Left forelimb (tissue), 1 donor: ENCODE results near the gene TTC21A.

Source experiments
- DNase-seq: peaks from one replicate; pipeline ENCODE4 v3.0.0-alpha.2; 2018; ENCODE audit warnings: low spot score

The TTC21A gene

DNA sequence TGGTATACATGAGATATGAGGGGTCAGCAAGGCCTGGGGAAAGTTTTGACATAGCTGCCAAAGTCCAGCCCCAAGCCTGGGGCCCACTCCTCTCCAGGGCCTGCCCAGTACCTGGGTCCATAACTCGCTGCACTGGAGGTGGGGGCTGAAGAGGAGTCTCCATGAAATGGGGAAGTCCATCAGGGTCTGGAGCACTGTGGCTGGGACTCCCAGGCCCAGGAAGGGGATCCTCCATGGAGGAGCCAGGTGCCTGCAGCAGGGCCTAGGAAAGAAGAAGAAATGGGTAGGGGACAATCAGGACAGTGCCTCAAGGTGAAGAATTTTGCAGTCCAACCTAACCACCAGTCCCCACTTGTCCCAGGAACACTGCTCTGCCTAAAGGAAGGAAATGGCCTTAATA, 8.2 kb upstream of the TTC21A start:
- no peak for DNase-seq

DNA sequence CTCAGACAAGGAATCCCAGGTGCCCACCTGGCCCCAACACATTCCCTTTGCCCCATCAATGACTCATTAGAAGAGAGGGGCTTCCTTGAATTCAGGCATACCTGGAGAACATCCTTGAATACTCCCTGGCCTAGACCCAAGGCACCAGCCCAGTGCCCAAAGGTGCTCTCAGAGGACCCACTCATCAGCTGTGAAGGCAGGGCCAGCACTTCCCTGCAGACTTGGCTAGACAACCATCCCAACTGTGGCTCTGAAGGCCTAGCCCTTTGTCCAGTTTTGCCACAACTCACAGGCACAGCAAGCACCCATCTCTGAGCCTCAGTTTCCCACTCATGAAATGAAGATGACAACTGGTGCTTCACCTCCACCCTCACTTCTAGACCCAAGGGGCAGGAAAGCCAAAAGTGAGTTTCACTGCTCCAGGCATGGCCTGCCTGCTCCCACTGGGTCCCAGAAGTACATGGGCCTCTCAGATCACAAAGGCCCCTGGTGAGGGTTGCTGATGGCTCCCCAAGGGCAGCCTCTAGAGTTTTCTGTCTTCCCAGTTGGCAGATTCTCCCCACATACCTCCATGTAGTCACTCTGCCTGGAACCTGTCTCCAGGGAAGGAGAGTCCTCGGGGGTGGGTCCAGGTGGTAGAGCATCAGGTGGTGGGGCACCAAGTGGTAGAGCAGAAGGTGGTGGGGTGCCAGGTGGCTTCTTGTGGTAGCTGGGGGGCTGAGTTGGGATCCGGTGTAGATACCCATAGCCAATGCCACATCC, 7.6 kb upstream of the TTC21A start:
- no peak for DNase-seq

DNA sequence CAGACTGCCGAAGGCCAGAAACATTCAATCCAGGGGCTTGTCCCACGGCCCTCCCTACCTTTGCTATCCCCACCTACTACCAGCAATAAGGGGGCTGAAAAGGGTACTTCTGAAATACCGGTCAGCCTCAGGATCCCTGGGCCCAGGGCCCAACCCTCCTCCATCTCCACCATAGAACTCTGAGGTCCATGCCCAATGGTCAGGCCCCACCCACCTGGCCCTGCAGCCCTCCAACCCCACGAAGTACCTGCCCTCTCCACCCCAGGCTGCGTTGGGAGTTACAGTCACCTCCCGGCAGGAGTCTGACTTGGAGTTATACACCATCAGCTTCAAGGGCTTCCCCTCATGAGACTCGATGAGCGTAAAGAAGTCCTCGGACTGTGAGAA, 7.0 kb upstream of the TTC21A start:
- DNase-seq, result no peak

- no peak for DNase-seq
These were observed 6.3 kb upstream of the TTC21A start for GRCh38 chr3:39101022-39101689.

GRCh38 chr3:39102504-39103323, 4.8 kb upstream of the TTC21A start:
- DNase-seq, result no peak

DNA sequence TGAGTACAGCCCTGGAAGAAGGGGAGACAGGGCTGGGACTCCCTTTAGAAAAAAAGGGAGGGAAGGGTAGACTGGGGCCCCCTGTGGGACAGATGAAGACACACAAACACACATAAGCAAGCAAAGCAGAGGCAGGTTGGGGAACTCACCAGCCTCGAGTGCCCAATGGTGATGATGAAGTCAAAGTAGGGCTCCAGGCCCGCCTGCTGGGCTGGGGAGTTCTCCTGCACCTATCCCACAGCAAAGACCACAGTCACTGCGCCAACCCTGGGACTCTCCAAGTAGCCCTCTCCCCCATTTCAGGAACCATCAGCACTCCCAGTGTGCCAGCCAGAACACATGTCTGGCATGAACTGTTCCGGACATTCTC, 4.2 kb upstream of the TTC21A start:
- DNase-seq, result no peak

DNA sequence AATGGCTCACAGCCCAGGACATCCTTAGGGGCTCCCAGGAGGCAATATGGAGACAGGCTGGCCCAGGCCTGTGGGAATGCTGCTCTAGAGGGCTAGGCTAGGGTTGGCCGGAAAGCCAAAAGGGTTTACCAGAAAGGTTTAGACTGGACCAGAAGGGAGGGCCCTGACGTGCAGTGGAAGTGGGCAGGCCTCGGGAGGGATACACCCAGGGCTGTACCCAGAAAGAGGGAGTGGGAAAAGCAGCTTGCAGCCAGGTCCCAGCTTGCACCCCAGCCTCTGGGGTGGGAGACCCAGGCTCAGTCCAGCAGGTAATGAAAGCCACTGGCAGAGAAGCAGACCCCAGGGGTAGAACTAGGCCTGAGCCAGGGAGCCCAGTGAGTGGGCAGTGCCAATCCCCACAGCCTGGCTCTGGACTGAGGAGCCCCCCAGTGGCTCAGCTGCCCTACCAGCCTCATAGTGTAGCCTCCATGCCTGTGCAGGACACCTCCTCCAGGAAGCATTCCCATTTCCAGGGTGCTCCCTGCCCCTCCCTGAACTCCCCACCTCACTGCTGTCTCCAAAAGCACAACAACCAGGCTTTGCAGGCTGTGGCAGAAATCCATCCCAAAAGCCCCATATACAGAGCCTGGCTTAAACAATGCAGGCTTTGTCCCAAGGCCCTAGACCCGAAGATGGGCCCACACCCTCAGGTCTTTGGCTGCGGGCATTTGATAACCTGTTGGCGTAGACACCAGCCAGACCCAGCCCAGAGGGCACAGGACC, 3.5 kb upstream of the TTC21A start:
- DNase-seq, result no peak

DNA sequence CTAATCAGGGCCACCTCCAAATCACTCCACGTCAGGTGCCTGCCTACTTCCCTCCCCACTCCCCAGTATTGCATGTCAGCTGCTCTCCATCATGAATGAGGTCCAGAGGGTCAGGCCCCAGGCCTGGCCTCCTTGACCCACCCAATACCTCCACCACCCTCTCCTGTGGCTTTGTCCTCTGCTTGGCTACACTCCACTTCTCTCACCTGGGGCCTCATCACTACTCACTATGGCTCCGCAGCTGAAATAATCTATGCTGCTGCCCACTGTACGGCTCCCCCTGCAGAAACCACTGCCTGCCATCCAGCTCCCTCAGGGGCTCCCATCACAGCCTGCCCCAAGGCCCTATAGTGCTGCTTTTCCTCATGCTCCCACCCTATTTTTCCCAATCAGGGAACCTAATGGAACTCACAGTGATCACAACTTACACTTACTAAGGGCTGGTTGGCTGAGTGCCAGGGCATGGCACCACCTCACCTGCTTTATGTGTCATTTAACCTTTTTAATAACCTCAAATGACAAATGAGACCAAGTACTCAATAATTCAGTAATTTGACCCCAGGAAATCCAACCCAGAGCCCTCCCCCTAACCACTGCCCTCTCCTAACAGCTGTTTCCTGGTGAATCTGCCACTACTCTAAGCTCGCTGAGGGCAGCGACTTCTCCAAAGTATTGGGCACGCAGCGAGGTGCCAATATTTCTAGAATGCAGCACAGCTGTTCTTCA, 2.4 kb upstream of the TTC21A start:
- DNase-seq, result no peak

GRCh38 chr3:39105687-39106063, 1.8 kb upstream of the TTC21A start:
- DNase-seq, result no peak

- no peak for DNase-seq
These were observed 1.1 kb upstream of the TTC21A start for GRCh38 chr3:39106281-39106811.

- peak; percentile 84 for DNase-seq
These were observed 561 bp upstream of the TTC21A start for GRCh38 chr3:39106851-39107387.

DNA sequence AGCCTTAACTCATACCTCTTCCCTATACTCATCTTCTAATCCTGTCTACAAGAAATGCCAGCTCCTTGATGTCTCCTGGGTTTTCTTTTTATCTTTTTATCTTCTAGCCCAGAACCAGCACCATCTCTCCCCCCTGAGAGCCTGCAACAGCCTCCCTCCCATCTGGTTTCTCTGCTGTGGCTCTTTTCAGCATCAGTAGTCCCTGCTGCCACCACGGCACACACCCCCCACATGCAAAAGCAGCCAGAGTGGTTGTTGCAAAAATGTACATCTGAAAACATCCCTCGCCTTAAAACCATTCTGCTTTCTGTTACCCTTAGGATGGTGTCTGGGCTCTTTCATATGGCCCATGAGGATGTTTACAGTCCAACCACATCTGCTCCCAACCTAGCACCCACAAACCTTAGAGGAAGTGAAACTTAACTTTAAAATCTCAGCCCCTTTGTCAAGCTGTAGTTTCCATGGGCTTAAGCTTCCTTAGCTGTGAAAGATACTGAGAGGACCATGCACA, 775 bp downstream of the TTC21A start:
- no peak for DNase-seq

- DNase-seq, result no peak
These were observed 1.6 kb downstream of the TTC21A start for GRCh38 chr3:39109086-39109485.

DNA sequence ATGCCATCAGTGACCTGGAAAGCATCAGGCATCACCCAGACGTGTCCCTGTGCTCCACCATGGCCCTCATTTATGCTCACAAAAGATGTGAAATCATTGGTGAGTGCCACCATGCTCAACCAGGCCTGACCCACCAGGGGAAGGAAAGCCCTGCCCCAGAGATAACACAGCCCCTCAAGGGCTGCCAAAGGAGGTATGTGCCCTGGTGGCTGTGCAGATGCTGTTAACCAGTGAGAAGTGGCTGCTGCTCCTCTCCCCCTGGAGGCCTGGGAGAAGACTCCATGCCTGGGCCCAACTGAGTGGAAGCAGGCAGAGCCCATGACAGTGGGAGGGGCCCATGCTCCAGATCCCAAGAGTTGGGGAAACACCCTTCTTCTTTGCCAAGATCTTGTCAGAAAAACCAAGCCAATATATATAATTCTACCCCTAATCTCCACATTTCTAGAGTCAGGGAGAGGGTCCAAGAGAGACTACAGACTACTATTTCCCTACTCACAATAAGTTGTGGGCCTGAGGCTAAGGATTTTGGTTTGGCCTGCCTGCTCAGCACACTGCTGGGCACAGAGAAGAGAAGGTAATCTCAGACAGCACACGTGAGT, 2.7 kb downstream of the TTC21A start:
- no peak for DNase-seq

DNA sequence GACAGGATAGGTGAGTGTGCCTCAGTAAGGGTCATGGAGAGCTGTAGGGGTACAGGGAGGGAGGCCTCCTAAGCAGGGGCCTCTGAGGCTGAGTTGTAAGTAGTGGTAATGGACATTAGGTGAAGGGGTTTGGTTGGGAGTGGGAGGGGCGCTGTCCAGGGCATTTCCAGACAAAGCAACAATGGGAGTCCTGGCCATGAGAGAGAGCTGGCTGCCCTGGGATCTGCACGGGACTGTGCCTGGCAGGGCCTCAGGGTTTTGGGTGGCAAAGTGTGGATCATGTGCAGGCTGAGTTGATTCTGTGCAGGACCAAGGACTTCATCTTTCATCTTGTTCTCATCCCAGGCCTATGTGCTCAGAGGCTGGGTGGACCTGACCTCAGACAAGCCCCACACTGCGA, 4.6 kb downstream of the TTC21A start:
- DNase-seq, result no peak

DNA sequence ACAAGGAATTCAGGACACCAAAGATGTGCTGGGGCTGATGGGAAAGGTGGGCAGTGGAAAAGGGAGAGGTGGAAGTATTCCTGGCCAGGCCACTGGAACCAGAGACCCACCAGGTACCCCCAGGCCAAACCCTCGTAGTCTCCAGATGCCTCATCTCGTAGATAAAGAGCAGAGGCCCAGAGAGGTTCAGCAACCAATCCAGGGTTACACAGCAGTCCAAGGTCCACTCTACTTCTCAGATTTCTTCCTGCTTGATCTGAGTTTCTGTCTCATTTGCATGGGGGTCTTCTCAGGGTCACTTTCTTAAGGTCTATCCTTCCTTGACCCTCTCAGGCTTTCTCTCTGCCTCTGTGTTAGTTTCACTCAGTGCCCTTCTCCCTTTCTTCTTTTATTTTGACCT, 5.1 kb downstream of the TTC21A start:
- DNase-seq, result no peak

GRCh38 chr3:39113291-39113690, 5.8 kb downstream of the TTC21A start:
- DNase-seq, result no peak

- DNase-seq, result no peak
These were observed 7.0 kb downstream of the TTC21A start for GRCh38 chr3:39114456-39114855.

GRCh38 chr3:39115870-39116269, 8.4 kb downstream of the TTC21A start:
- no peak for DNase-seq

DNA sequence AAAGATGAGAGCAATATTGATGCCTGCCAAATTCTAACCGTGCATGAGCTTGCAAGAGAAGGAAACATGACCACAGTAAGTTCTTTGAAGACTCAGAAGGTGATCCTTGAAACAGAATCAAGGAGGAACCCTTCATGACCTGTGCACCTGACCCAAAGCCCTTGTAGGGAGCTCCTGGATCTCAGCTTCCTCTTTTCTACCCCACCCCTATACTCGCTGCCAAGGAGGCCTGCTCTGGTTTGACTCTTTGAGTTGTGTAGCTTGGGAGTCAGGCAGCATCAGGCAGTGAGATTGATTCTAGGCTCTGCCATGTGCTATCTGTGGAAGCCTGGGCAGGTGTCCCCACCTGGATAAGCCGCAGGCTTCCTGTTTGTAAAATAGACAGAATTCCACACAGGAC, 10.6 kb downstream of the TTC21A start:
- DNase-seq, result no peak
